BJ (cell line): ENCODE measurements around the gene KLHL20. TPM values are rescaled to one million over a fixed set of nuclear protein-coding genes. Genes with fewer than 3 reads are reported as not detected.
"Not testable (repeated sequence)": the region's sequence is repeated elsewhere in the genome, so short reads cannot be mapped to it uniquely, and the experiment has no call there.

Experiments used
- CTCF ChIA-PET: fragments of 350-600 bp; formaldehyde crosslinking; extraction: SDS; loops from one replicate; lab custom pipeline; 2021; ENCODE audit warnings: antibody characterized with exemption, inconsistent platforms; lab: Yijun Ruan, JAX
- POLR2A ChIA-PET: fragments of 300-600 bp; sonication (Branson Sonifier 250); formaldehyde crosslinking; extraction: SDS; loops from one replicate; lab custom pipeline; 2021; ENCODE audit warnings: antibody characterized with exemption; lab: Charles Lee
- DNase-seq: peaks from one replicate; pipeline ENCODE4 v3.0.0-alpha.2; 2011; ENCODE audit warnings: low read depth
- H3K27me3 ChIP-seq: 2 replicates; pipeline ENCODE4 v1.6.0; 2011; ENCODE audit warnings: low read length; ENCODE audit not compliant: control insufficient read depth, insufficient read depth
- H3K36me3 ChIP-seq: 2 replicates; pipeline ENCODE4 v1.5.1; 2011; ENCODE audit warnings: low read length; ENCODE audit not compliant: control insufficient read depth, insufficient read depth
- H3K4me3 ChIP-seq: 2 replicates; pipeline ENCODE4 v1.5.1; 2011; ENCODE audit warnings: low read depth, mild to moderate bottlenecking, control low read depth, low read length
- polyA plus RNA-seq: library from polyadenylated mRNA; depleted of rRNA; stranded (reverse); fragments of >200 nt; gene quantifications from 2 replicates; pipeline ENCODE4 v1.2.3, GENCODE V29; 2011
- TF ChIP-seq, protein P1 (sequence below): IDR thresholded peaks from 2 replicates; pipeline ENCODE4 v1.5.1; 2011; ENCODE audit warnings: low read depth, mild to moderate bottlenecking, control low read depth, inconsistent platforms, low read length, moderate library complexity; ENCODE audit not compliant: insufficient read depth

Gene KLHL20
- polyA plus RNA-seq, 1 experiment = 11.0 TPM

DNA sequence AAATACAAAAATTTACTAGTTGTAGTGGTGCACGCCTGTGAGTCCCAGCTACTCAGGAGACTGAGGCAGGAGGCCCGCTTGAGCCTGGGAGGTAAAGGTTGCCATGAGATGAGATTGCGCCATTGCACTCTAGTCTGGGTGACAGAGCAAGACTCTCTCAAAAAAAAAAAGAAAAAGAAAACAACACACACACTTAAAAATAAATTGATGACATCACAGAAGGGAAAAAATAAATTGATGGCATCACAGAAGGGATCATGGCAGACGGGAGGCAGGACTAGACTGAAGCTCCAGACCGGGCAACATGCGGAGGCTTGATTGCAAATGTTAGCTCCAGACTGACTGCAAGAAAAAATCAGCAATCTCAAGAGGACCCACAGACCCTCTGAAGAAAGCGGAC is 43.3 kb downstream of the KLHL20 start:
- no peak for DNase-seq
- Histone ChIP-seq H3K36me3 (peaks cover 9% of the 10 kb centered on the region), H3K4me3 (no peak overlapping the region), H3K27me3 (no peaks in the 10 kb centered on the region)
- ChIA-PET POLR2A (no interaction called here), CTCF (no interaction called here)
- TF ChIP-seq, protein P1, sequence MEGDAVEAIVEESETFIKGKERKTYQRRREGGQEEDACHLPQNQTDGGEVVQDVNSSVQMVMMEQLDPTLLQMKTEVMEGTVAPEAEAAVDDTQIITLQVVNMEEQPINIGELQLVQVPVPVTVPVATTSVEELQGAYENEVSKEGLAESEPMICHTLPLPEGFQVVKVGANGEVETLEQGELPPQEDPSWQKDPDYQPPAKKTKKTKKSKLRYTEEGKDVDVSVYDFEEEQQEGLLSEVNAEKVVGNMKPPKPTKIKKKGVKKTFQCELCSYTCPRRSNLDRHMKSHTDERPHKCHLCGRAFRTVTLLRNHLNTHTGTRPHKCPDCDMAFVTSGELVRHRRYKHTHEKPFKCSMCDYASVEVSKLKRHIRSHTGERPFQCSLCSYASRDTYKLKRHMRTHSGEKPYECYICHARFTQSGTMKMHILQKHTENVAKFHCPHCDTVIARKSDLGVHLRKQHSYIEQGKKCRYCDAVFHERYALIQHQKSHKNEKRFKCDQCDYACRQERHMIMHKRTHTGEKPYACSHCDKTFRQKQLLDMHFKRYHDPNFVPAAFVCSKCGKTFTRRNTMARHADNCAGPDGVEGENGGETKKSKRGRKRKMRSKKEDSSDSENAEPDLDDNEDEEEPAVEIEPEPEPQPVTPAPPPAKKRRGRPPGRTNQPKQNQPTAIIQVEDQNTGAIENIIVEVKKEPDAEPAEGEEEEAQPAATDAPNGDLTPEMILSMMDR = no peak

DNA sequence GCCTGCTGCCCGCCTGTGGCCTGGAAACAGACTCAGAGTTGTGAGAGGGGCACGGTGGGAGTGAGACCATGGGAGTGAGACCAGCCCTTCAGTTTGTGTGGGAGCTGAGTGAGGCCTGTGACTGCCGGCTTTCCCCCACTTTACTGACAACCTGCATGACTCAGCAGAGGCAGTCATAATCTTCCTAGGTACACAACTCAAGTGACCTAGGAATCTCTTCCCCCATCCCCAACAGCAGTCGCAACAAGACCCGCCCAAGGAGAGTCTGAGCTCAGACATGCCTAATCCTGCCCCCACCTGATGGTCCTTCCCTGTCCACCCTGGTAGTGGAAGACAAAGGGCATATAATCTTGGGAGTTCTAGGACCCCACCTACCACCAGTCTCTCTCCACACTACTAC is 44.2 kb downstream of the KLHL20 start:
- POLR2A ChIA-PET = no interaction called here
- no peak for DNase-seq
- no peak overlapping the region for H3K4me3 ChIP-seq
- TF ChIP-seq, protein P1 = no peak
- no peaks in the 10 kb centered on the region for H3K27me3 ChIP-seq
- CTCF ChIA-PET = no interaction called here
- peaks cover 9% of the 10 kb centered on the region for H3K36me3 ChIP-seq

DNA sequence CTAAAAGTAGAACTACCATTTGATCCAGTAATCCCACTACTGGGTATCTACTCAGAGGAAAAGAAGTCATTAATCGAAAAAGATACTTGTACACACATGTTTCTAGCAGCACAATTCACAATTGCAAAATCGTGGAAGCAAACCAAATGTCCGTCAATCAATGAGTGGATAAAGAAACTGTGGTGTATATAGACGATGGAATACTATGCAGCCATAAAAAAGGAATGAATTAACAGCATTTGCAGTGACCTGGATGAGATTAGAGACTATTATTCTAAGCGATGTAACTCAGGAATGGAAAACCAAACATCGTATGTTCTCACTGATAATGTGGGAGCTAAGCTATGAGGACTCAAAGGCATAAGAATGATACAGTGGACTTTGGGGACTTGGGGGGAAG is 49.5 kb downstream of the KLHL20 start:
- POLR2A ChIA-PET, DNase-seq, H3K36me3 ChIP-seq, H3K27me3 ChIP-seq, H3K4me3 ChIP-seq: not testable (repeated sequence)
- CTCF ChIA-PET = interaction anchor here (0.7 kb wide), 1 partner anchor 335 kb away, joined by 3 read pairs; no protein-coding TSS in a partner anchor

DNA sequence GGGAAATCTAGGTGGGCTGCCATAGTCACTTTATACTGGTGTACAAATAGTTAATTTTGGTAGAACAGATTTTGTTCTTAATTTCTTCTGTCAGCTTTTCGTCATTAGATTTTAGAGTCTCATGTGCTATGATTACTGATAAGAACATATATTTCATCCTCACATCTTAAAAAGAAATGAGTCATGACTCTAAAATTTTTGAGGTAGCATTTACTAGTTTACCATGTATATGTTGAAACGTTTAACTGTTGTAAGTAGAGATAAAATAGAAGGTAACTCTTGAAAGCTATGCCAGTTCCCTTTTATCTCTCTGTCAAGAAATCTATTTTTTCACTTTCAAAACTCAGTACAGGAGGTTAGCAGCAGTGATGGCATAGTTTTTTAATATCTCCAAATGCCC is 53.4 kb downstream of the KLHL20 start:
- TF ChIP-seq, protein P1 = no peak
- Histone ChIP-seq H3K36me3 (no peaks in the 10 kb centered on the region), H3K4me3 (no peak overlapping the region), H3K27me3 (no peaks in the 10 kb centered on the region)
- ChIA-PET POLR2A (no interaction called here), CTCF (no interaction called here)
- DNase-seq = no peak

DNA sequence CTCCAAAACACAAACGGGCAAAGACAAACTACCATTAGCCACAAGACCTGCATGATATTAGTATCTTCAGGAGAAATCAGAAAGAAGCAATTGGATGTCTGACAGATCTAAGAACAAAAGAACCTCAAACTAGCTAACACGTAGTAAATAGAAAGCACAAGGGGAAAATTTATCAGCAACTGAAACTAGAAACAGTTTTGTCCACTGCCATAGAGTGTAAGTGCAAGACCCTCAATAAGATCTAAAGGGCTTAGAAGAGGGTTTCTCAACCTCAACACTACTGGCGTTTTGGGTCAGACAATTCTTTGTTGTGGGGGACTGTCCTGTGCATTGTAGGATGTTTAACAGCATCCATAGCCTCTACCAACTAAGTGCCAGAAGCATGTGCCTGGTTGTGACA is 54.0 kb downstream of the KLHL20 start:
- no peak overlapping the region for H3K4me3 ChIP-seq
- ChIA-PET POLR2A (no interaction called here), CTCF (no interaction called here)
- TF ChIP-seq, protein P1 = no peak
- no peaks in the 10 kb centered on the region for H3K36me3 ChIP-seq
- DNase-seq = no peak
- H3K27me3 ChIP-seq = no peaks in the 10 kb centered on the region

DNA sequence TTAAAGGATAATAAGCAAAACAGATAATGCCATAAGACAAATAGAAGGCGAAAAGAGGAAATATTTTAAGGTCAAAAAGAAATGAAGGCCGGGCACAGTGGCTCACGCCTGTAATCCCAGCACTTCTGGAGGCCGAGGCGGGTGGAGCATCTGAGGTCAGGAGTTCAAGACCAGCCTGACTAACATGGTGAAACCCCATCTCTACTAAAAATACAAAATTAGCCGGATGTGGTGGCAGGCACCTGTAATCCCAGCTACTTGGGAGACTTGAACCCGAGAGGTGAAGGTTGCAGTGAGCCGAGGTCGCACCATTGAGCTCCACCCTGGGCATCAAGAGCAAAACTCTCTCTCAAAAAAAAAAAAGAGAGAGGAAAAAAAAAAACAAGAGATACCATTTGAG is 55.5 kb downstream of the KLHL20 start:
- H3K27me3 ChIP-seq, CTCF ChIA-PET, H3K36me3 ChIP-seq, DNase-seq, H3K4me3 ChIP-seq: not testable (repeated sequence)
- POLR2A ChIA-PET = interaction anchor here (0.7 kb wide), 1 partner anchor 10 kb away, joined by 8 read pairs; no protein-coding TSS in a partner anchor
